Measurements from ENCODE around the gene KSR1.
A peak's percentile ranks its signal among the peaks of the same experiment; 100 is the strongest.
"Not testable (repeated sequence)": the region's sequence is repeated elsewhere in the genome, so short reads cannot be mapped to it uniquely, and the experiment has no call there.

KSR1 gene

DNA sequence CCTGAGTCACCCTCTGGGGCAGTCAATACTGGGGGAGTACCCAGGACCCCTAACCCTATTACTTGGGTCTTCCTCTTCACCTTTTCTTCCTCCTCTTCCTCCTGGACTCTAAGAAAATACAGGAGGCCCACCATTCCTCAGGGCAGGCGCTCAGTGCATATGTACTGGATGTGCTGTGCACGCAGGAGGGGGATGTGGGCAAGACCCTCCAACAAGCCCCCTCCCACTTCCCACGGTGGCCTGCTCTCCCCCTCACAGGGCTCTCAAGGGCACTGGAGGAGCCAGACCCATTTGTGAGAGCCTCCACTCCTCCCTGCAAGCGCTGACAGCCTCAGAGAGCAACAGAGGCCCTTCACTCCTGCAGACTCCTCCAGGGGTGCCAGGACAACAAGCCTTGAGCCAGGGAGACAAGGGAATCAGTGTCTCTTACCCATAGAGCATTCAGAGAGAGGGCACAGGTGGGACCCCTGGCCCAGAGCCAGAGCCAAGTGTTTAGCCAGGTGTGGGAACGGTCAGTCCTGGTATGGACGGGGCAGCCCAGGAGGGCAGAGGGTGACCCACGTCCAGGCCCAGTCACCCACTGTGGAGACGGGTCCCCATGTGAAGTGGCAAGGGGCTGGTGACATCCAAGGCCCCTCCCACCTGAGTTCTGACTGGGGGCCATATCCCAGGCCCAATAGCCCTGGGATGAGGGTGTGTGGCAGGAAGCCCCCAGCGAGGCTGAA, 27.3 kb upstream of the KSR1 start:
- Histone ChIP-seq H3K27me3 (replicated peaks) (no peaks in the 10 kb centered on the region), H3K36me3 (replicated peaks) (no peaks in the 10 kb centered on the region), H3K4me3 (ENCODE audit: low read depth, low read length) (no peak overlapping the region), H3K27ac (no peak overlapping the region)
- in situ Hi-C loops (cut with HindIII; ENCODE audit: low pct_ligation_motif_present, low sequenced_read_pairs) = loop anchor here (25.0 kb wide), 1 partner anchor 108 kb away; no protein-coding TSS in a partner anchor
- TF ChIP-seq, protein P1, sequence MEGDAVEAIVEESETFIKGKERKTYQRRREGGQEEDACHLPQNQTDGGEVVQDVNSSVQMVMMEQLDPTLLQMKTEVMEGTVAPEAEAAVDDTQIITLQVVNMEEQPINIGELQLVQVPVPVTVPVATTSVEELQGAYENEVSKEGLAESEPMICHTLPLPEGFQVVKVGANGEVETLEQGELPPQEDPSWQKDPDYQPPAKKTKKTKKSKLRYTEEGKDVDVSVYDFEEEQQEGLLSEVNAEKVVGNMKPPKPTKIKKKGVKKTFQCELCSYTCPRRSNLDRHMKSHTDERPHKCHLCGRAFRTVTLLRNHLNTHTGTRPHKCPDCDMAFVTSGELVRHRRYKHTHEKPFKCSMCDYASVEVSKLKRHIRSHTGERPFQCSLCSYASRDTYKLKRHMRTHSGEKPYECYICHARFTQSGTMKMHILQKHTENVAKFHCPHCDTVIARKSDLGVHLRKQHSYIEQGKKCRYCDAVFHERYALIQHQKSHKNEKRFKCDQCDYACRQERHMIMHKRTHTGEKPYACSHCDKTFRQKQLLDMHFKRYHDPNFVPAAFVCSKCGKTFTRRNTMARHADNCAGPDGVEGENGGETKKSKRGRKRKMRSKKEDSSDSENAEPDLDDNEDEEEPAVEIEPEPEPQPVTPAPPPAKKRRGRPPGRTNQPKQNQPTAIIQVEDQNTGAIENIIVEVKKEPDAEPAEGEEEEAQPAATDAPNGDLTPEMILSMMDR (IDR thresholded peaks at IDR 0.05; ENCODE audit: low read depth, low read length, missing control alignments) = no peak
- DNase-seq = no peak

DNA sequence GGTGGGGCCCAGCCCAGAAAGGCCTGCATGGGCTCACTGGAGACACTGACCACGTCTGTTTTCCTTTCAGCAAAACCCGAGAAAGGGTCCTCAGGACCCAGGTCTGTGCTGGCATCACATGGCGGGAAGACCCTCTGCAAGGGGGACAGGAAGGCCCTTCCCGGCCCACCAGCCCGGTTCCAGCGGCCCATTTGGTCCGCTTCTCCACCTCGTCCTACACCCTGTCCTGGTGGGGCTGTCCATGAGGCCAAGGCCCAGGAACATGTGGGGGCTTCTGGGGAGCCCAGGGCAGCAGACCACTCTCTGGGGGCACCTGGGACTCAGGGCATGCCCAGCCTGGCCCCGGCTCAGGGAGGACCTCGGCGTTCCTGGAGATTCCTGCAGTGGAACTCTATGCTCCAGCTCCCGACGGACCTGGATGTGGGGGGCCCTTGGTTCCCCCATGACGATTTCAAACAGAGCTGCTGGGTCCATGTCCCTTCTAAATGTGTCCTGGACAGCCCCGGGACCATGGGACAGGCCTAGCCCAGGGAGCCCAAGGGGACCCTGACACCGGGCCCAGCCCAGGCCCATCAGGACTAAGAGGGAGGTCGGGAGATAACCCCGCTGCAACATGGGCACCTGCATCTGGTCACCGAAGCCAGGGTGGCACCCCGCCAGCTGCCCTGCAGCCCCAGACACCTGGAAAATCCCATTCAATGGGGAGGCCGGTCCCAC, 26.4 kb upstream of the KSR1 start:
- DNase-seq = no peak
- TF ChIP-seq, protein P1 (IDR thresholded peaks at IDR 0.05; ENCODE audit: low read depth, low read length, missing control alignments) = no peak
- in situ Hi-C loops (cut with HindIII; ENCODE audit: low pct_ligation_motif_present, low sequenced_read_pairs) = loop anchor here (25.0 kb wide), 1 partner anchor 107 kb away; no protein-coding TSS in a partner anchor
- H3K27ac ChIP-seq = no peak overlapping the region
- H3K4me3 ChIP-seq (ENCODE audit: low read depth, low read length) = no peak overlapping the region
- no peaks in the 10 kb centered on the region for H3K36me3 ChIP-seq (replicated peaks)
- no peaks in the 10 kb centered on the region for H3K27me3 ChIP-seq (replicated peaks)

DNA sequence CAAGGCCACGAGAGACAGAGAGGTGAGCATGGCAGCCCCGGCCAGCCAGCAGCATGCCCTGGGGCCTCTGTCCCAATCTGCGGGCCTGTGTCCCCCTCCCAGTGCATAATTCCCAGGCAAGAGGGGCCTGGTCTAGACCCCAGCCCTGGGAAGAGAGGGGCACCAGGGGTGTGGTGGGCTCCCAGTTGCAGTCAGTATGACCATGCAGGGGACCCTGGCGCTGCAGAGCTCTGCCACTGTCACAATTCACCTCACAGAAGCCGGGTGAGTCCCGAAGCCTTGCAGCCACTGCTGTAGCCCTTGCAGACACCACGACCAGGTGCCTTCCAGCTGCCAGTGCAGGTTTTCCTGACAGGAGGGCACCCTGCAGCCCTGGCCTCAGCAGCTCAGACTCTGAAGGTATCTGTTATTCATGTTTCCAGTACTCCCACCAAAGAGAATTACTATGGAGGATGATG, 25.8 kb upstream of the KSR1 start:
- TF ChIP-seq, protein P1 (IDR thresholded peaks at IDR 0.05; ENCODE audit: low read depth, low read length, missing control alignments) = no peak
- Histone ChIP-seq H3K27me3 (replicated peaks) (no peaks in the 10 kb centered on the region), H3K36me3 (replicated peaks) (no peaks in the 10 kb centered on the region), H3K4me3 (ENCODE audit: low read depth, low read length) (no peak overlapping the region), H3K27ac (no peak overlapping the region)
- DNase-seq = no peak
- in situ Hi-C loops (cut with HindIII; ENCODE audit: low pct_ligation_motif_present, low sequenced_read_pairs) = loop anchor here (25.0 kb wide), 1 partner anchor 107 kb away; no protein-coding TSS in a partner anchor

DNA sequence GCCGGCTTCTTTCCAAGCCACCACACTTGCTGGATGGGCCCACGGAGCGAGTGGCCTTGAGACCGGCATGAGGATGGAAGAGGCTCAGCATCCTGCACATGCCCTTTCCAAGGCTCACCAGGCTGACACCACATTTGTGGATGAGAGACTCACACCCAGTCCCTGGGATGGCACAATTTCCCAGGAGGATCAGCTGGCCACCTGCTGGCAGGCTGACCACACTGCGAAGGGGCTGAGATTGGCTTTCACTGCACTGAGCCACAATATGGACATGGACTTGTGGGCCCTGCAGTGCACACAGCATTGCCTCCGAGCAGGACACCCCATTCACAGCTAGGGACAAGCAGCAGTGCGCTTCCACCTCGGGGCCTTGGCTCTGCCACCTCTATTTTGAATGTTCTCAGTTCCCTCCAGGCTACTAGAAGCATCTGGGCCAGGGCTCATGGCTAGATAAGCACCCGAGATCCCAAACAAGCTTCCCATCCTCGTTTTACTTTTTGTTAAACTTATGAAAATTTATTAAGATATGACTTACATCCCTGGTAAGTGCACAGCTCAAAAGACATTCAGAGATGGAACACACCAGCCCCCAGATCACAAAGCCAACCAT, 25.3 kb upstream of the KSR1 start:
- no peaks in the 10 kb centered on the region for H3K27me3 ChIP-seq (replicated peaks)
- TF ChIP-seq, protein P1 (IDR thresholded peaks at IDR 0.05; ENCODE audit: low read depth, low read length, missing control alignments) = peak; percentile 88
- DNase-seq = peak; percentile 38
- no peaks in the 10 kb centered on the region for H3K36me3 ChIP-seq (replicated peaks)
- H3K4me3 ChIP-seq (ENCODE audit: low read depth, low read length) = no peak overlapping the region
- in situ Hi-C loops (cut with HindIII; ENCODE audit: low pct_ligation_motif_present, low sequenced_read_pairs) = loop anchor here (25.0 kb wide), 1 partner anchor 106 kb away; no protein-coding TSS in a partner anchor
- H3K27ac ChIP-seq = no peak overlapping the region

DNA sequence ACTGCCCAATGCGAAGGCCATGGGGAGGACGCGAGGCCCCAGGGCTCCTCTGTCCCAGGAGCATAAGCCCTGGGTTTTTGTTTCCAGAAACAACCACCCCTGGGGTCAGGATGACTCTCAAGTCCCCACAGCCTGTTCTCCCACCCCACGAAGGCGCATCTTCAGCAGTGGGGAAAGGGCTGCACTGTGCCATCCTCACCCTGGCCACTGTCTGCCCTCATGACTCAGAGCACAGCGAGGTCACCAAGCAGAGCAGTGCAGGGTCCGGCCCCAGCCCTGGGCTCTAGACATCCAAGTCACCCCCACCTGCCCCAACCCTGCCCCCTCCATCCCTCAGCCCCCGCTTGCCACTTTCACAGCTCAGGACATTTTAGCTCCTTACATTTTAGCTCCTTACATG, 22.7 kb upstream of the KSR1 start:
- Histone ChIP-seq H3K4me3 (ENCODE audit: low read depth, low read length) (no peak overlapping the region), H3K27ac (no peak overlapping the region), H3K36me3 (replicated peaks) (no peaks in the 10 kb centered on the region), H3K27me3 (replicated peaks) (no peaks in the 10 kb centered on the region)
- TF ChIP-seq, protein P1 (IDR thresholded peaks at IDR 0.05; ENCODE audit: low read depth, low read length, missing control alignments) = no peak
- in situ Hi-C loops (cut with HindIII; ENCODE audit: low pct_ligation_motif_present, low sequenced_read_pairs) = loop anchor here (25.0 kb wide), 1 partner anchor 104 kb away; no protein-coding TSS in a partner anchor
- DNase-seq = no peak

DNA sequence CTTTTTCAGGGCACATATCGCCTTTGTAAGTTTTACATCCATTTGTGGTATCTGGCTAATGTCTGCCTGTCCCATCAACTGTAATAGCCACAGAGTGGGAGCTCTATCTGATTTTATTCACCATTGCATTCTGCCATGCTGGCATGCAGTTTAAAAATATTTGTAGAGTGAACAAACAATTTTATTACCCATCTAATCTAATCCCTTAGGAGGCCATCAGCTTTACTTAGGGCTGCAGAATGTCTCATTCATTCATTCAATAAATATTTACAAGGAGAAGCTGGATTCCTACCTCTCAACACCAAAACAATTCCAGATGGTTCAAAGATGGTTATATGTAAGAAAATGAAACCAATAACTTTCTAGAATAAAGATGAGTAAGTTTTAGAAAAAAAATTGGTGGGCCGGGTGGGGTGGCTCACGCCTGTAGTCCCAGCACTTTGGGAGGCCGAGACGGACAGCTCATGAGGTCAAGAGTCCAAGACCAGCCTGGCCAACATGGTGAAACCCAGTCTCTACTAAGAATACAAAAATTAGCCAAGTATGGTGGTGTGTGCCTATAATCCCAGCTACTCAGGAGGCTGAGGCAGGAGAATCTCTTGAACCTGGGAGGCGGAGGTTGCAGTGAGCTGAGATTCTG, 20.7 kb upstream of the KSR1 start:
- not testable (repeated sequence) for H3K36me3 ChIP-seq (replicated peaks); H3K4me3 ChIP-seq (ENCODE audit: low read depth, low read length); H3K27ac ChIP-seq; H3K27me3 ChIP-seq (replicated peaks); DNase-seq
- in situ Hi-C loops (cut with HindIII; ENCODE audit: low pct_ligation_motif_present, low sequenced_read_pairs) = loop anchor here (25.0 kb wide), 1 partner anchor 102 kb away; no protein-coding TSS in a partner anchor
